Gastrocnemius medialis (tissue), 4 donors: ENCODE measurements around the gene RGS18.

ENCODE experiments used
- POLR2A ChIP-seq, 2 donors: fragments of 450-650 bp; IDR thresholded peaks; one replicate each; pipeline ENCODE4 v1.6.1; 2017; ENCODE audit warnings: antibody characterized with exemption in 2 of 2, mild to moderate bottlenecking in 2 of 2, moderate library complexity in 2 of 2
- TF ChIP-seq, protein P1 (sequence below), 5 experiments: fragments of 450-650 bp in 3 of 5; fragments of 200-600 bp in 2 of 5; sonication (generic) in 2 of 5; IDR thresholded peaks in 4 of 5; conservative IDR thresholded peaks in 1 of 5; 1 replicate in 4 of 5; 2 replicates in 1 of 5; pipeline ENCODE4 v1.5.1; 2016 to 2019; ENCODE audit warnings: antibody characterized with exemption in 5 of 5, mild to moderate bottlenecking in 3 of 5, moderate library complexity in 3 of 5

DNA sequence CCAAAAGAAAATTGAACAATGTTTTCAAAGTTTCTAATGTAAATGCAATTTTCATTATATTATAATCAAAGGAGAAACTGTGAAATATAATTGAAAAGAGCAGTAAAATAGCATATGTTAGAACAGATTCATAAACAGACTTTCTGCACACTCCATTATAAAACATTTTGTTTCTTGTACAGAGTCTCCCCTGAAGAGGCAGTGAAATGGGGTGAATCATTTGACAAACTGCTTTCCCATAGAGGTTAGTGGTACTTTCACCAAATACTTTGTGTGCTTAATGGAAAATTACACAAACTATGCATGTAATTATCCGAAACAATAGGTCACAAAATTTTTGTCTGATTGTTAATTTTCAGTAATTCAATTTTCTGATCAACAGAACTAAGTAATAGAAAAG, 1.9 kb downstream of the RGS18 start:
- TF ChIP-seq, protein P1, sequence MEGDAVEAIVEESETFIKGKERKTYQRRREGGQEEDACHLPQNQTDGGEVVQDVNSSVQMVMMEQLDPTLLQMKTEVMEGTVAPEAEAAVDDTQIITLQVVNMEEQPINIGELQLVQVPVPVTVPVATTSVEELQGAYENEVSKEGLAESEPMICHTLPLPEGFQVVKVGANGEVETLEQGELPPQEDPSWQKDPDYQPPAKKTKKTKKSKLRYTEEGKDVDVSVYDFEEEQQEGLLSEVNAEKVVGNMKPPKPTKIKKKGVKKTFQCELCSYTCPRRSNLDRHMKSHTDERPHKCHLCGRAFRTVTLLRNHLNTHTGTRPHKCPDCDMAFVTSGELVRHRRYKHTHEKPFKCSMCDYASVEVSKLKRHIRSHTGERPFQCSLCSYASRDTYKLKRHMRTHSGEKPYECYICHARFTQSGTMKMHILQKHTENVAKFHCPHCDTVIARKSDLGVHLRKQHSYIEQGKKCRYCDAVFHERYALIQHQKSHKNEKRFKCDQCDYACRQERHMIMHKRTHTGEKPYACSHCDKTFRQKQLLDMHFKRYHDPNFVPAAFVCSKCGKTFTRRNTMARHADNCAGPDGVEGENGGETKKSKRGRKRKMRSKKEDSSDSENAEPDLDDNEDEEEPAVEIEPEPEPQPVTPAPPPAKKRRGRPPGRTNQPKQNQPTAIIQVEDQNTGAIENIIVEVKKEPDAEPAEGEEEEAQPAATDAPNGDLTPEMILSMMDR (IDR thresholded peaks at IDR 0.05 in 4 of 5, conservative IDR thresholded peaks at IDR 0.05 in 1 of 5) = no peak
- TF ChIP-seq POLR2A (IDR thresholded peaks at IDR 0.05) = no peak
